ENCODE data around the gene CLCN2.

Gene CLCN2

GRCh38 chr3:184339001-184339400, 22.4 kb downstream of the CLCN2 start:
- Histone ChIP-seq H3K36me3 (ENCODE audit: insufficient read depth, insufficient read length, low read length) (peaks cover 65% of the 10 kb centered on the region), H3K9me3 (ENCODE audit: insufficient read depth, low read length) (no peaks in the 10 kb centered on the region), H3K4me1 (ENCODE audit: insufficient read depth, insufficient read length) (peaks cover 19% of the 10 kb centered on the region), H3K9ac (ENCODE audit: insufficient read length, low read depth) (peak overlapping the region; percentile 18), H3K27me3 (ENCODE audit: insufficient read depth, insufficient read length) (no peaks in the 10 kb centered on the region), H3K4me3 (ENCODE audit: insufficient read length, low read depth) (no peak overlapping the region)
- TF ChIP-seq ZNF274 (IDR thresholded peaks at IDR 0.05; ENCODE audit: low read depth, low read length) (no peak), SUZ12 (IDR thresholded peaks at IDR 0.05; ENCODE audit: extremely low read depth, insufficient read depth, insufficient read length) (no peak), YY1 (IDR thresholded peaks at IDR 0.05; ENCODE audit: insufficient read depth, insufficient read length) (no peak)
- DNase-seq (ENCODE audit: low read depth, low spot score) = no peak

- H3K36me3 ChIP-seq (ENCODE audit: insufficient read depth, insufficient read length, low read length) = peaks cover 67% of the 10 kb centered on the region
- no peak overlapping the region for H3K4me3 ChIP-seq (ENCODE audit: insufficient read length, low read depth)
- peaks cover 19% of the 10 kb centered on the region for H3K4me1 ChIP-seq (ENCODE audit: insufficient read depth, insufficient read length)
- H3K9me3 ChIP-seq (ENCODE audit: insufficient read depth, low read length) = no peaks in the 10 kb centered on the region
- no peak for TF ChIP-seq ZNF274 (IDR thresholded peaks at IDR 0.05; ENCODE audit: low read depth, low read length)
- TF ChIP-seq YY1 (IDR thresholded peaks at IDR 0.05; ENCODE audit: insufficient read depth, insufficient read length) = no peak
- TF ChIP-seq SUZ12 (IDR thresholded peaks at IDR 0.05; ENCODE audit: extremely low read depth, insufficient read depth, insufficient read length) = no peak
- no peaks in the 10 kb centered on the region for H3K27me3 ChIP-seq (ENCODE audit: insufficient read depth, insufficient read length)
- DNase-seq (ENCODE audit: low read depth, low spot score) = no peak
- H3K9ac ChIP-seq (ENCODE audit: insufficient read length, low read depth) = peak overlapping the region; percentile 18
Observed at GRCh38 chr3:184338511-184338945, 22.9 kb downstream of the CLCN2 start.

- Histone ChIP-seq H3K9ac (ENCODE audit: insufficient read length, low read depth) (peak overlapping the region; percentile 12), H3K27me3 (ENCODE audit: insufficient read depth, insufficient read length) (no peaks in the 10 kb centered on the region), H3K4me1 (ENCODE audit: insufficient read depth, insufficient read length) (peaks cover 16% of the 10 kb centered on the region), H3K9me3 (ENCODE audit: insufficient read depth, low read length) (no peaks in the 10 kb centered on the region), H3K4me3 (ENCODE audit: insufficient read length, low read depth) (no peak overlapping the region), H3K36me3 (ENCODE audit: insufficient read depth, insufficient read length, low read length) (peaks cover 67% of the 10 kb centered on the region)
- no peak for DNase-seq (ENCODE audit: low read depth, low spot score)
- no peak for TF ChIP-seq ZNF274 (IDR thresholded peaks at IDR 0.05; ENCODE audit: low read depth, low read length)
- TF ChIP-seq YY1 (IDR thresholded peaks at IDR 0.05; ENCODE audit: insufficient read depth, insufficient read length) = no peak
- no peak for TF ChIP-seq SUZ12 (IDR thresholded peaks at IDR 0.05; ENCODE audit: extremely low read depth, insufficient read depth, insufficient read length)
Observed at GRCh38 chr3:184337981-184338380, 23.4 kb downstream of the CLCN2 start.

- Histone ChIP-seq H3K36me3 (ENCODE audit: insufficient read depth, insufficient read length, low read length) (peaks cover 67% of the 10 kb centered on the region), H3K9ac (ENCODE audit: insufficient read length, low read depth) (peak within 1 kb of the TSS; percentile 96), H3K4me1 (ENCODE audit: insufficient read depth, insufficient read length) (peaks cover 13% of the 10 kb centered on the region), H3K9me3 (ENCODE audit: insufficient read depth, low read length) (no peaks in the 10 kb centered on the region), H3K27me3 (ENCODE audit: insufficient read depth, insufficient read length) (no peaks in the 10 kb centered on the region), H3K4me3 (ENCODE audit: insufficient read length, low read depth) (peak within 1 kb of the TSS; percentile 90)
- TF ChIP-seq ZNF274 (IDR thresholded peaks at IDR 0.05; ENCODE audit: low read depth, low read length) (no peak), YY1 (IDR thresholded peaks at IDR 0.05; ENCODE audit: insufficient read depth, insufficient read length) (no peak), SUZ12 (IDR thresholded peaks at IDR 0.05; ENCODE audit: extremely low read depth, insufficient read depth, insufficient read length) (no peak)
- DNase-seq (ENCODE audit: low read depth, low spot score) = no peak
Observed at GRCh38 chr3:184337399-184337714, 24.0 kb downstream of the CLCN2 start, which contains the start of gene FAM131A. Gene FAM131A (plus strand): TSS chr3:184337600. CDS start chr3:184337631, 31 bp downstream.

- Histone ChIP-seq H3K4me1 (ENCODE audit: insufficient read depth, insufficient read length) (peaks cover 14% of the 10 kb centered on the region), H3K27me3 (ENCODE audit: insufficient read depth, insufficient read length) (no peaks in the 10 kb centered on the region), H3K9me3 (ENCODE audit: insufficient read depth, low read length) (no peaks in the 10 kb centered on the region), H3K36me3 (ENCODE audit: insufficient read depth, insufficient read length, low read length) (peaks cover 68% of the 10 kb centered on the region), H3K9ac (ENCODE audit: insufficient read length, low read depth) (peak overlapping the region; percentile 96), H3K4me3 (ENCODE audit: insufficient read length, low read depth) (peak overlapping the region; percentile 90)
- TF ChIP-seq SUZ12 (IDR thresholded peaks at IDR 0.05; ENCODE audit: extremely low read depth, insufficient read depth, insufficient read length) = no peak
- TF ChIP-seq ZNF274 (IDR thresholded peaks at IDR 0.05; ENCODE audit: low read depth, low read length) = no peak
- no peak for TF ChIP-seq YY1 (IDR thresholded peaks at IDR 0.05; ENCODE audit: insufficient read depth, insufficient read length)
- DNase-seq (ENCODE audit: low read depth, low spot score) = peak; percentile 25
Observed at GRCh38 chr3:184336547-184337398, 24.6 kb downstream of the CLCN2 start.

GRCh38 chr3:184335661-184336546, 25.5 kb downstream of the CLCN2 start:
- H3K27me3 ChIP-seq (ENCODE audit: insufficient read depth, insufficient read length) = no peaks in the 10 kb centered on the region
- peaks cover 16% of the 10 kb centered on the region for H3K4me1 ChIP-seq (ENCODE audit: insufficient read depth, insufficient read length)
- no peaks in the 10 kb centered on the region for H3K9me3 ChIP-seq (ENCODE audit: insufficient read depth, low read length)
- H3K9ac ChIP-seq (ENCODE audit: insufficient read length, low read depth) = peak overlapping the region; percentile 96
- H3K4me3 ChIP-seq (ENCODE audit: insufficient read length, low read depth) = peak overlapping the region; percentile 90
- no peak for TF ChIP-seq YY1 (IDR thresholded peaks at IDR 0.05; ENCODE audit: insufficient read depth, insufficient read length)
- TF ChIP-seq ZNF274 (IDR thresholded peaks at IDR 0.05; ENCODE audit: low read depth, low read length) = no peak
- TF ChIP-seq SUZ12 (IDR thresholded peaks at IDR 0.05; ENCODE audit: extremely low read depth, insufficient read depth, insufficient read length) = no peak
- DNase-seq (ENCODE audit: low read depth, low spot score) = peak; percentile 85
- peaks cover 69% of the 10 kb centered on the region for H3K36me3 ChIP-seq (ENCODE audit: insufficient read depth, insufficient read length, low read length)

- Histone ChIP-seq H3K27me3 (ENCODE audit: insufficient read depth, insufficient read length) (no peaks in the 10 kb centered on the region), H3K4me3 (ENCODE audit: insufficient read length, low read depth) (no peak overlapping the region), H3K9me3 (ENCODE audit: insufficient read depth, low read length) (no peaks in the 10 kb centered on the region), H3K9ac (ENCODE audit: insufficient read length, low read depth) (peak overlapping the region; percentile 74), H3K36me3 (ENCODE audit: insufficient read depth, insufficient read length, low read length) (peaks cover 68% of the 10 kb centered on the region), H3K4me1 (ENCODE audit: insufficient read depth, insufficient read length) (peaks cover 16% of the 10 kb centered on the region)
- no peak for DNase-seq (ENCODE audit: low read depth, low spot score)
- TF ChIP-seq ZNF274 (IDR thresholded peaks at IDR 0.05; ENCODE audit: low read depth, low read length) (no peak), YY1 (IDR thresholded peaks at IDR 0.05; ENCODE audit: insufficient read depth, insufficient read length) (no peak), SUZ12 (IDR thresholded peaks at IDR 0.05; ENCODE audit: extremely low read depth, insufficient read depth, insufficient read length) (no peak)
Observed at GRCh38 chr3:184335291-184335660, 26.1 kb downstream of the CLCN2 start.

All from NT2/D1 (cell line).